Adrenal gland (tissue), 5 donors: Measurements from ENCODE around the gene MPPED1.

Experiments
- CTCF ChIP-seq, 6 experiments: fragments of 450-650 bp in 4 of 6; fragments of 200-600 bp in 2 of 6; sonication (generic) in 1 of 6; IDR thresholded peaks; 1 replicate in 5 of 6; 2 replicates in 1 of 6; pipeline versions ENCODE4 v1.5.1 to v1.8.0; 2016 to 2021; ENCODE audit warnings: antibody characterized with exemption in 6 of 6, mild to moderate bottlenecking in 2 of 6, moderate library complexity in 1 of 6
- POLR2A ChIP-seq, 2 donors: fragments of 450-650 bp; IDR thresholded peaks; one replicate each; pipeline ENCODE4 v1.6.1; 2017; ENCODE audit warnings: antibody characterized with exemption in 2 of 2, mild to moderate bottlenecking in 2 of 2, moderate library complexity in 1 of 2
- donor health status: DM: no; HTN: no; CAD: no.

- no peak for TF ChIP-seq CTCF (IDR thresholded peaks at IDR 0.05)
- no peak for TF ChIP-seq POLR2A (IDR thresholded peaks at IDR 0.05)
These were observed 21.8 kb downstream of the MPPED1 start for GRCh38 chr22:43433451-43434274.
